Gastrocnemius medialis (tissue), 4 donors: ENCODE measurements around the gene STOML3. TPM values are rescaled to one million over a fixed set of nuclear protein-coding genes. Genes with fewer than 3 reads are reported as not detected.

Experiments used
- ATAC-seq, 2 donors: fragments of 150-250 bp; one replicate each; pipeline ENCODE4 v1.9.1; 2016
- DNase-seq, 2 donors: peaks; one replicate each; pipeline ENCODE4 v3.0.0-alpha.2; 2019
- H3K27ac ChIP-seq, 4 donors: fragments of 200-600 bp; sonication (generic); 1 replicate in 1 of 4; 2 replicates in 3 of 4; pipeline ENCODE4 v1.5.1; 2016 to 2018; ENCODE audit warnings: mild to moderate bottlenecking in 2 of 4, moderate library complexity in 1 of 4
- H3K27me3 ChIP-seq, 3 donors: fragments of 200-600 bp; sonication (generic) in 2 of 3; 1 replicate in 1 of 3; 2 replicates in 2 of 3; pipeline versions ENCODE4 v1.5.1 to v1.6.0; 2016 to 2019; ENCODE audit warnings: mild to moderate bottlenecking in 1 of 3, moderate library complexity in 1 of 3
- H3K36me3 ChIP-seq, 2 donors: fragments of 200-600 bp; sonication (generic) in 1 of 2; one replicate each; pipeline ENCODE4 v1.5.1; 2017 to 2018
- H3K4me1 ChIP-seq, 2 donors: fragments of 200-600 bp; sonication (generic) in 1 of 2; one replicate each; pipeline ENCODE4 v1.5.1; 2016 to 2017; ENCODE audit warnings: mild to moderate bottlenecking in 2 of 2
- H3K4me3 ChIP-seq, 4 donors: fragments of 200-600 bp; sonication (generic) in 3 of 4; 1 replicate in 1 of 4; 2 replicates in 3 of 4; pipeline ENCODE4 v1.5.1; 2016 to 2019; ENCODE audit warnings: mild to moderate bottlenecking in 2 of 4
- H3K9me3 ChIP-seq, 3 donors: fragments of 200-600 bp; sonication (generic) in 2 of 3; 1 replicate in 1 of 3; 2 replicates in 2 of 3; pipeline ENCODE4 v1.5.1; 2016 to 2019
- POLR2A ChIP-seq, 2 donors: fragments of 450-650 bp; IDR thresholded peaks; one replicate each; pipeline ENCODE4 v1.6.1; 2017; ENCODE audit warnings: antibody characterized with exemption in 2 of 2, mild to moderate bottlenecking in 2 of 2, moderate library complexity in 2 of 2
- in situ Hi-C, 4 donors: fragments of 200-750 bp; cut with MboI; loops; one replicate each; pipeline versions ENCODE4 v1.15.0 to v1.8.0; 2017; ENCODE audit warnings: low sequenced_read_pairs in 4 of 4
- intact Hi-C: fragments of 100-400 bp; cut with DNase I; formaldehyde crosslinking; loops from one replicate; pipeline ENCODE4 v1.15.1; 2023; ENCODE audit warnings: low total_unique reads
- total RNA-seq, 4 donors: library from RNA; depleted of rRNA; stranded (reverse); fragments of >200 nt; gene quantifications; one replicate each; pipeline versions ENCODE4 v1.1.0 to v1.2.3, GENCODE V29; 2016
- TF ChIP-seq, protein P1 (sequence below), 5 experiments: fragments of 450-650 bp in 3 of 5; fragments of 200-600 bp in 2 of 5; sonication (generic) in 2 of 5; IDR thresholded peaks in 4 of 5; conservative IDR thresholded peaks in 1 of 5; 1 replicate in 4 of 5; 2 replicates in 1 of 5; pipeline ENCODE4 v1.5.1; 2016 to 2019; ENCODE audit warnings: antibody characterized with exemption in 5 of 5, mild to moderate bottlenecking in 3 of 5, moderate library complexity in 3 of 5

Gene STOML3
- total RNA-seq, 4 donors from 2014 or later, result not detected

DNA sequence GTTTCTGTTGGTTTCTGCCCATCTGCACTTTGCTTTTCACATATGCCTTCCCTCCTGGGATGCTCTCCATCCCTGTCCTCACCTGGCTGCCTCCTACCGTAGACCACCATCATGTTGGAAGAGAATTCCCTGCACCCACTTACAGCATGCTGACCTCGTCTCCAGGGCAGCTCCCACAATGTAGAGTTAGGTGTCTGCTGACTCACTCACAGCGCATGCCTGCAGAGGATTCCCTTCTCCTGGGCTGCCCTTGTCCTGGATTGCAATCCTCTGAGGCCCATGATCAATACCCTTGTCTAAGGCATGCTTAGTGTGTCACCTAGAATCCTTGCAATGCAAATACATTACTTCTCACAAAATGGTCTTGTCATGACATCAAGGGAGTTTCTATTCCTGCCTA is 43.6 kb downstream of the STOML3 start:
- ATAC-seq (no peak), DNase-seq (no peak)
- Histone ChIP-seq H3K9me3 (no peaks in the 10 kb centered on the region), H3K4me3 (no peak overlapping the region), H3K27me3 (no peaks in the 10 kb centered on the region), H3K36me3 (no peaks in the 10 kb centered on the region), H3K4me1 (no peaks in the 10 kb centered on the region), H3K27ac (no peak overlapping the region)
- in situ Hi-C loops (no loop called here), intact Hi-C loops (no loop called here)
- TF ChIP-seq, protein P1, sequence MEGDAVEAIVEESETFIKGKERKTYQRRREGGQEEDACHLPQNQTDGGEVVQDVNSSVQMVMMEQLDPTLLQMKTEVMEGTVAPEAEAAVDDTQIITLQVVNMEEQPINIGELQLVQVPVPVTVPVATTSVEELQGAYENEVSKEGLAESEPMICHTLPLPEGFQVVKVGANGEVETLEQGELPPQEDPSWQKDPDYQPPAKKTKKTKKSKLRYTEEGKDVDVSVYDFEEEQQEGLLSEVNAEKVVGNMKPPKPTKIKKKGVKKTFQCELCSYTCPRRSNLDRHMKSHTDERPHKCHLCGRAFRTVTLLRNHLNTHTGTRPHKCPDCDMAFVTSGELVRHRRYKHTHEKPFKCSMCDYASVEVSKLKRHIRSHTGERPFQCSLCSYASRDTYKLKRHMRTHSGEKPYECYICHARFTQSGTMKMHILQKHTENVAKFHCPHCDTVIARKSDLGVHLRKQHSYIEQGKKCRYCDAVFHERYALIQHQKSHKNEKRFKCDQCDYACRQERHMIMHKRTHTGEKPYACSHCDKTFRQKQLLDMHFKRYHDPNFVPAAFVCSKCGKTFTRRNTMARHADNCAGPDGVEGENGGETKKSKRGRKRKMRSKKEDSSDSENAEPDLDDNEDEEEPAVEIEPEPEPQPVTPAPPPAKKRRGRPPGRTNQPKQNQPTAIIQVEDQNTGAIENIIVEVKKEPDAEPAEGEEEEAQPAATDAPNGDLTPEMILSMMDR (IDR thresholded peaks at IDR 0.05 in 4 of 5, conservative IDR thresholded peaks at IDR 0.05 in 1 of 5), result no peak
- TF ChIP-seq POLR2A (IDR thresholded peaks at IDR 0.05), result no peak

DNA sequence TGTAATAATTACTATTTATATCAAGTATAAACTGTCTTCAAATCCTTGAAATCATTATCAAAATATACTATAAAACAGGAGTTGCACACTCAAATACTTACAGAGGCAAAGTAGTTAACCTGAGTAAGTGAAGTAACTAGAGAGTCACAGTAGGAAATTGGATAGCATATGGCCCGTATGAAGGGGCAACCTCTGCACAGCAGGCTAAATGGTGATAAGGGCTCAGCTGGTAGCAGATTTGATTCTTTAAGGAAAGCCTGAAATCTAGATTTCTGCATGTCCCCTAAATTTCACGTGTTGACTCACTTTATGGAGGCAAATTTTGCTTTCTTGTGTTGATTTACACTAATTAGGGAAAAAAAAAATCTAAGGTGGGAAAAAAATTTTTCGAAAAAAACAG is 46.4 kb downstream of the STOML3 start:
- no peak for DNase-seq
- H3K9me3 ChIP-seq, result no peaks in the 10 kb centered on the region
- no peak overlapping the region for H3K27ac ChIP-seq
- TF ChIP-seq, protein P1 (IDR thresholded peaks at IDR 0.05 in 4 of 5, conservative IDR thresholded peaks at IDR 0.05 in 1 of 5), result no peak
- TF ChIP-seq POLR2A (IDR thresholded peaks at IDR 0.05), result no peak
- H3K4me3 ChIP-seq, result no peak overlapping the region
- no peak for ATAC-seq
- no peaks in the 10 kb centered on the region for H3K4me1 ChIP-seq
- H3K27me3 ChIP-seq, result no peaks in the 10 kb centered on the region
- in situ Hi-C loops (no loop called here), intact Hi-C loops (no loop called here)
- H3K36me3 ChIP-seq, result no peaks in the 10 kb centered on the region

DNA sequence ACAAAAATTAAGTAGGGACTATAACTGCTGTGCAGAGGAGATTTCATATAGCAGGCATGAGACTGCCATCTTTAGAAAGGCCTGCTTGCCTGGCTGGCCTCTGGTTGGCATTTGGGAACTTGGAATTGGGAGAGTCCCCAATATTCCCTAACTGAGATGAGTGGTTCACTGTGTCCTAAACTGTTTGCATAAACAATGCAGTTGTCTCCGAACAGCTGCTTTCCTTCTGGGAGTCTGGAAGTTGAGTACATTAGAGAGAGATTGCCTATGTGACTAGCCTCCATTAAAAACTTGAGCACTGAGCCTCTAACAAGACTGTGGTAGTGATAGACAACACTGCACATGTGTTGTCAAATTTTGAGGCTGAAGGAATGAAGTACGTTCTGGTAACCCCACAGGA is 47.4 kb downstream of the STOML3 start:
- Histone ChIP-seq H3K4me1 (no peaks in the 10 kb centered on the region), H3K27me3 (no peaks in the 10 kb centered on the region), H3K36me3 (no peaks in the 10 kb centered on the region), H3K4me3 (no peak overlapping the region), H3K27ac (no peak overlapping the region), H3K9me3 (no peaks in the 10 kb centered on the region)
- ATAC-seq, result no peak
- DNase-seq, result no peak
- no peak for TF ChIP-seq POLR2A (IDR thresholded peaks at IDR 0.05)
- TF ChIP-seq, protein P1 (IDR thresholded peaks at IDR 0.05 in 4 of 5, conservative IDR thresholded peaks at IDR 0.05 in 1 of 5), result no peak
- intact Hi-C loops (no loop called here), in situ Hi-C loops (no loop called here)

DNA sequence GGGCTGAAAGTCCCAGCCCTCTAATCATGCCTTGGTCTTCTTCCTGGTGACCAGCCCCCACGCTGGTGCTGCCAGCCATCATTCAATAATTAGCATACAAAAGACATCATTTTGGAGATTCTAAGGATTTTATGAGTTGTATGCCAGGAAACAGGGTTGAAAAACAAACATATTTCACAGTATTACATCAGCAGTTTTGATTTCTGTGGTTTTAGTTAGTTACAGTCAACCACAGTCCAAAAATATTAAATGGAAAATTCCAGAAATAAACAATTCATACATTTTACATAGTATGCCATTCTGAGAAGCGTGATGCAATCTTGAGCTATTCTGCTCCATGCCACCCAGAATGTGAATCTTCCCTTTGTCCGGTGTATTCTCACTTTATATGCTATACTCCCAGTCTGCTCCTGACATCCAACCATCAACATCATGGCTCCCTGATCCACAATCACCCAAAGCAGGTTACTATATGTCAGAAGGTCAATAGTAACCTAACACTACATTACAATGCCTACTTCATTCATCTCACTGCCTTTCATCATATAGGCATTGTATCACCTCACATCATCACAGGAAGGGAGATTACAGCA is 49.2 kb downstream of the STOML3 start:
- TF ChIP-seq, protein P1 (IDR thresholded peaks at IDR 0.05 in 4 of 5, conservative IDR thresholded peaks at IDR 0.05 in 1 of 5), result no peak
- TF ChIP-seq POLR2A (IDR thresholded peaks at IDR 0.05), result no peak
- ATAC-seq (no peak), DNase-seq (no peak)
- Histone ChIP-seq H3K36me3 (no peaks in the 10 kb centered on the region), H3K27ac (no peak overlapping the region), H3K9me3 (no peaks in the 10 kb centered on the region), H3K4me3 (no peak overlapping the region), H3K27me3 (no peaks in the 10 kb centered on the region), H3K4me1 (no peaks in the 10 kb centered on the region)
- in situ Hi-C loops (no loop called here), intact Hi-C loops (no loop called here)

DNA sequence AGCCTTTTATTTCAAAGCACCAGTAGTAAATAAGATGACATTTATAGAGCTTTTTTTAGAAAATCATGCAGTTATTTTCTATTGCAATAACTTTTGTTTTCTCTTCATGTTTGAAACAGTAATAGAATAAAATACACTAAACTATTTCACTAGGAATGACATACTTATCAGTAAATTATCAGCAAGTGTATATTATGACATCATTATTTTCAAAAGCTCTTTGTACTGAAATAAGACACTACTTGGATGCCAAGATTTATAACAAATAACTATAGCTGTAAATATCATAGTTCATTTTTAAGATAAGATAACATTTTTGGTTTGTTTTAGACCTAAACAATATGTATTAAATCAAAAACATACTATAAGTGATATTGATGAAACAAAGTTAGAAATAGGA is 56.8 kb downstream of the STOML3 start:
- in situ Hi-C loops (no loop called here), intact Hi-C loops (no loop called here)
- Histone ChIP-seq H3K36me3 (no peaks in the 10 kb centered on the region), H3K4me3 (no peak overlapping the region), H3K4me1 (no peaks in the 10 kb centered on the region), H3K9me3 (no peaks in the 10 kb centered on the region), H3K27ac (no peak overlapping the region), H3K27me3 (no peaks in the 10 kb centered on the region)
- ATAC-seq (no peak), DNase-seq (no peak)
- no peak for TF ChIP-seq POLR2A (IDR thresholded peaks at IDR 0.05)
